T-helper 2 cell (primary cell): ENCODE data around the gene ATP10A.

Experiments used
- DNase-seq, 5 experiments: peaks; one replicate each; pipeline versions ENCODE4 v3.0.0 to v3.0.0-alpha.2; 2012 to 2022

Gene ATP10A

GRCh38 chr15:25697586-25697985 is 165.5 kb downstream of the ATP10A start:
- DNase-seq: no peak

DNA sequence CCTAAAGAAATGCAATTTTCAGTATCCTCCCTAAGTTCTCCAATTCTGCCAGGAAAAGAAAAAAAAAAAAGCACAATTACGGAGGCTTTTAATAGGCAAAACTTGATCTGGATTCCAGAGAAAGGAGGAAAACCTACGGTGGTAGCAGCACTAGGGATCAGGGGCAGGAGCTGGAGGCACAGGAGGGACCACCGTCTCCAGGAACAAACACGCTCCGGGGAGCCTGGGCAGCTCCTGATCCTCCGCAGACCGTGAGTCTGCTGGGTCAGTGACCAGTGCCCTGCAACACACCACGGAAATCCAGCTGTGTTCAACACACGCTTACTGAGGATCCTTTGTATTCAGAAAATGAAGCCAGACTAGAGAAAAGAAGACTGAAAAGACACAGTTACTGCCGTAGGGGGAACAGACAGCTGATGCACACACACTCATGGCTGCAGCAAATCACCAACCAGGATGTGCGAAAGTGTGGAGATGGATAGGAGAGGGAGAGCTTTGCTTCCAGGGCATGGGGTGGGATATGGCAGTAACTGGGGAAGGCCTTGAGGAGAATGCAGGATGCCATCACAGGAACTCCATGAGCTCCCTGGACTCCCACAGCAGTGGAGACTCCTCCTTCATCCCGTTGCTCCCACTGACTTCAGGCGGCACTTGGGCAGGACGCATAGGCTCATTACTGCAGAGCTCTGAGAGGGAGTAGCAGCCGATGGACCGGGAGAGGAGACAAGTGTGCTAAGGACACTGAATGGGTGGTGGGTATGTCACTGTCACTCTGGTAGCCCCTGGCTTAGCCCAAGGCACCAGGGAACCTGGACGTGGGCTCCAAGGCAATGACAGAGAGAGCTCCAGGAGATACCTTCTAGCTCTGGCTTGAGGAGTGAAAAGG is 167.0 kb downstream of the ATP10A start:
- DNase-seq: no peak

DNA sequence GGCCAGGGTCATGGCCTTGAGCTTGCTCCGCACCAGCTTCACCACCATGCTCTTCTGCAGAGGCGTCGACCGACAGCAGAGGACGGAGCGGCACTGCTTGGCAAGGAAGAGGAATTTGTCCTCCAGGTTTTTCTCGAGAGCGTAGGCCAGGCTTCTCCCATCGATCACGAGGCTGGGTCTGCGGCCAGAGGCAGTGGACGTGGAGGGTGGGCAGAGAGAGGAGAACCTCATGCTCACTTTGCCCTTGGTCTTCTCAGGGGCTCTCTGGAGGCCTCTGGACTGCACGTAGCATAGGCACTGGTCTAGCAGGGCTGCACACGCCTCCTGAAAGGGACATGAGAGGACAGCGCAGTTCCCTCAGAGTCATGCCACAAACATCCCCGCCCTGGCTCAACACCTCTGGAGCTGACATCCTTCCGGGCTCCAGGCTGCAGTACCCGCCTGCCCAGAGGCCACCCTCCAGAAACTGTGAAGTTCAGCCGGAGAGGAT is 168.3 kb downstream of the ATP10A start:
- no peak for DNase-seq

- DNase-seq: no peak
Observed at GRCh38 chr15:25694239-25694584, 168.9 kb downstream of the ATP10A start.

GRCh38 chr15:25693321-25694238 is 169.5 kb downstream of the ATP10A start:
- peak in 1 of 5 experiments; percentile 30 for DNase-seq

GRCh38 chr15:25691544-25692430 is 171.3 kb downstream of the ATP10A start:
- DNase-seq: no peak

DNA sequence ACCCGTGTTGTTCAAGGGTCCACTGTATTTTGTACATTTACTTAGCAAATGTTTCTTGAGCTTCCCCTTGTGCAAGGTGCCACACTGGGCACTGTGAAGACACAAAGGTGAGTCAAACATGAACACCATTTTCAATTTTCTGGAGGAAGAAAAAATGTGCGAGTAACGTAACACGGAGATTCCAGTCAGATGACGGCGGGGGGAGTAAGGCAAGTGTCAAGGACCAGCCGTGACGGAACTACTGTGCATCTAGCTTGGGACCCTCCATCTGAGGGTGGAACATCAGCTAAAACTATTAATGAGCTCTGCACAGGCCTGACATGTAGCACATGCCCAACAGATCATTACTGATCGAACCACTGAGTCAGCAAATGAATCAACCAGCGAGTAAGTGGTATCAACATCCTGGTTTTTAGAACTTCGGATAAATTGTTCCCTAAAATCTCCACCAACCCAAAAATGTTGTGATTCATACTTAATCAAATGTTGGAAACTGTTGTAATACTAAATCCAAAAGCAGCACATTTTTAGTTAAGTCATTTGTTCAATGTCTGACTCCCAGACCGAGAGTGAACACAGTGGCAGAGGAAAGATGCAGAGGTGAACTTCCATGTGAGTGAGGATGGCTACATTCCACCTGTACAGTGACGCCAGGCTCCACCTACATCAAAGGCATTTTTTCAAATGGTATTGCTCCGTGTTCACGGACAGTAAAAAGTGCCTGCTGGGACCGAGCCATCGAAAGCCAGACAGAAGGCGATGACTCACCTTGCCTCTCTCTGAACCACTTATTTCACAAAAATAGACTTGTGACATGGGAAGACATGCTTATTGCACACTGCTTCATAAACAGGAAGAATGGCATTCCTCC is 172.2 kb downstream of the ATP10A start:
- DNase-seq: no peak

DNA sequence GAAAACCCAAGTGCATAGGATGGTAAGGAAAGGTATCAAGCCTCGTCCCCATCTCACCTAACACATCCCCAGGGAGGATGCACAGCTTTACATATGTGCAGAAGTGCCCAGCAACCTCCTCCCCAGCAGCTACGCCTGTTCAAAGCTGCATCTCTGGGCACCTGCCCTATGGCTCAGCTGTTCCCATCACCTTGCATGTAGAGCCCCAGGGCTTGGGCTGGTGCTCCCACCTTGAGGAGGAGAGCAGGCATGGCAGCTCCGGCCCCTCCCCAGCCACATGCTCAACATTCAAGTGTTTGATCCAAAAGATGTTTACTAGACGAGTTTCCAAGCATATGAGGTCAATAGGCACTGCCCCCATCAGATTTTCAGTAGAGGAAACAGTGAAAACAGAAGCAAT is 173.5 kb downstream of the ATP10A start:
- DNase-seq: no peak

- no peak for DNase-seq
Observed at GRCh38 chr15:25688166-25688565, 175.0 kb downstream of the ATP10A start.

DNA sequence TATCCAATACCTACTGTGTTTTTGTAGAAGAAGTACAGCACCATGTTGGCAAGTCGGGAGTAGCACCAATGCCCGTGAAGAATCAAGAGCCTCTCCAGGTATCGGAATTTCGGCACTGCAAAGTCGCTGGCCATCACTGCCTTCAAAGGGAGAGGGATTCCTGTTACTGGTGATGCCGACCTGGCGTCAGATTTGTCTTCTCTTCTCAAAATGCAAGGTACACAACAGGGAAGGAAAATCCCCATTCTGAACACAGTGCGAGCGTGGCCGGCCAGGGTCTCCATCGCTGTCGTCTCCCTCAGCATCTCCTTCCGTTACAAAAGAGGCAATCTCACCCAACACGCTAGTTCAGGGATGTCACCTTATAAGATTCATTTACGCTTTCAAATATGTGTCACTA is 175.4 kb downstream of the ATP10A start:
- no peak for DNase-seq

DNA sequence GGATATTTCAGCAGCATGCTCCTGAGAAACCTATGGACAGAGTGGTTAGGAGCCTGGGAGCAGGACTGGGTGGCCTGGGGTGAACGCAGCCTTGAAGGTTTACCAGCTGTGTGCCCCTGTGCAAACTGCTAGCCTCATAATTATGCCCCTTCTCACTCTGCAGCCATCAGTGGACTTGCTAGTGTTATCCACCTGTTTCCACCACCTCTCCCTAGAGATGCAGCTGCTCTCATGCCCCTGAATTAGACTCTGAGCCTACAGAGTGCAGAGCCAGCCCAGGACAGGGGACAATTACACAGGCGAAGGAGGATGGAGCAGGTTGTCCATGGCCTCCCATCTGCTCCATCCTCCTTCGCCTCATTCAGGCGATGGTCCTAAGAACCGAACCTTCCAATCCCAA is 175.9 kb downstream of the ATP10A start:
- no peak for DNase-seq

- no peak for DNase-seq
Observed at GRCh38 chr15:25686780-25687179, 176.3 kb downstream of the ATP10A start.

DNA sequence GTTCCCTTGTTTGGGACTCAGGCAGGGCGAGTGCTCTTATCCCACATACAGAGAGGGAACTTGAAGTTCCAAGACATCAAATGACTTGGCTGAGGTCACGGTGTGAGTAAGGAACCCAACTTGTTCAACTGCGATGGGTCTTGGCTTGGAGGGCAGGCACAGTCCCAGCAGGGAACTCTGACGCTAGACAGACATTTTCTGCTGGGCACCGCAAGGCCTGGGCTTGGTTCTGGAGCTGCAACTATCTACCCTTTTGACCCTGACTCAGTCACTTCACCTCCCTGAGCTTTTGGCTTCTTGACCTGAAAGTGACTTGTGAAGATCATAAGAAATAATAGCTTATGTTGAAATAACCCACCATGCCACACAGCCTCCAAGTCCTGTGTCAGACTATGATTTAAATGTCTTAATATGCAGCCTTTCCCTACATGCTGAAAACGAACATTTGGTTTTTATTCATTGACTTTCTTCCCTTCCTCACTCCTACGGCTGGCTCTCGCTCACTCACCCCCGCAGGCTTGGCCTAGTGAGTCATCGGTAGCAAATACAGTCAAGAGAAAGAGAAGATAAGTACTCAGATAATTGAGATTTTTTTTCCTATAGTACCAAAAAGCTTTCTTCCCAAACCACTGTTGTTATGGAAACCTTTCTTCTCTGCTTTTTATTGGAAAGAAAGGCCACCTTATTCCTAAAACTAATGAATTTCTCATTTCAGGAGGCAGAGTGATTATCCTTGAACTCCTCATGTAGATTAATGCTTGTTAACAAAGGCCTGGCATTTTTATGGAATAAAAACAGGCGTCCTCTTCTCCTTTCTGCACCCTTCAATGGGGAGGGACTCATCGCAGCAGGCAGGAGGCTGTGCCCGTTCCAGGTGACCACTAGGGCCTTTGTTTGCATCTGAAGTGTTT is 178.4 kb downstream of the ATP10A start:
- DNase-seq: no peak

- DNase-seq: no peak
Observed at GRCh38 chr15:25683911-25684310, 179.2 kb downstream of the ATP10A start.

GRCh38 chr15:25683415-25683814 is 179.7 kb downstream of the ATP10A start:
- no peak for DNase-seq

DNA sequence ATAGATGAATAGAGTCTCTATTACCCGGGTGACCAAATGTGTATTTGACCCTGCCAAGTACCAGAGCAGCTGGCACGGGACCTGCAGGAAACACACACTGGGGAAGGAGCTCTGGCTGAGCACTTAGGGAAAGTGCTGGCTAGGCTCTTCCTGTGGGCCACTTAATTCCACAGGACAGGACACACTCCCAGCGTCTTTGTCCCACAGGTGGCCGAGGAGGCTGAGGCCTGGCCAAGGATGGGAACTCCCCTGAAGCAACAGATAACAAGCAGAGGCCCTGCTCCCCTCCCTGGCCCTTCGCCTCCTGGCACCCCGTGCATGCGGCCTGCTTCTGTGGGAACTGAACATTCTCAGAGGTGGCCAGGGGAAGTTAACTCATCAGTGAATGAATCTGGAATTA is 180.8 kb downstream of the ATP10A start:
- DNase-seq: no peak

DNA sequence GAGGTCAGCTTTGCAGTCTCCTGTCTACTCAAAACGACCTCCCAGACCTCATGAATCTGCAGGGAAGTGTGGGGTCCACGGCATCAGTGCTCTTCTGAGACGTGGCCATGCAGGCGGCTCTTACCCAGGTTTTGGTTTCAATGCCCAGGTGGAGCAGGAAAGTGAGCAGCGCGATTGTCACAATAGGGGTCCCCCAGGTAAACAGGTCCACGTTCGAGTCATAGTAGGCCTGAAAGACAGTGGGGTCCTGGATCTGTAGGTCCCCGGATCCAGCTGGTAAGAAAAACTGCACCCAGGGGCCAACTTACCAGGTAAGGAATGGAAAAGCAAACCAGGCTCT is 182.5 kb downstream of the ATP10A start:
- no peak for DNase-seq

DNA sequence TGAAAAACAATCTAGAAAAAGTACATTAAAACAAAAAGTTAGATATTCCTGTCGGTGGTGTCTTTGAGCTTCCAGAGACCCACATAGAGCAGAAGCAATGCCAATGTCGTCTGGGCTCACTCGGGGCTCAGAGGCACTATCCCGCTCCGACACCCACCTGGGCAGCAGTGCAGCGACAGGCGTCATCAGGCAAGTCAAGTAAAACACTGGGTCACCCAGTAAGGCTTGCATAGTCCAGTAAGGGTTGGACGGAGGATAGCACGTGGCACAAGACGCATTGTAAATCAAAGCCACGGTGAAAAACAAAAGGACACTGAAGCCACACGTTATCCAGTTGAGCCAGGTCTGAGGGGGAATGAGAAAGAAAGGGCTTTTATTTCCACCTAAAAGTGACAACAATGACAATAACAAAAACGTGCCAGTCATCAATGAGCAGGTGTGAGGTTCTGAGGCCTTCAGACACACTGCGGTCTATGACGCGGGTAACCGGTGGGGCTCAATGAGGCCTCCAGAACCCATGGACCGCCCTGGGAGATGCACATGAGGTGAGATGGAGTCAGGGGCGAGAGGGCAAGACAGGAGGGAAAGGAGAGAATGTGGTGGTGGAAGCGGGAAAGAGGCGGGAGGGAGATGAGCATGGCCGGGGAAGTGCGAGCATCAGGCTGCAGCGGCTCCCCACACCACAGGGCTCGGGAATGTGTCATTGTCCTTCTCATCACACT is 183.0 kb downstream of the ATP10A start:
- no peak for DNase-seq

DNA sequence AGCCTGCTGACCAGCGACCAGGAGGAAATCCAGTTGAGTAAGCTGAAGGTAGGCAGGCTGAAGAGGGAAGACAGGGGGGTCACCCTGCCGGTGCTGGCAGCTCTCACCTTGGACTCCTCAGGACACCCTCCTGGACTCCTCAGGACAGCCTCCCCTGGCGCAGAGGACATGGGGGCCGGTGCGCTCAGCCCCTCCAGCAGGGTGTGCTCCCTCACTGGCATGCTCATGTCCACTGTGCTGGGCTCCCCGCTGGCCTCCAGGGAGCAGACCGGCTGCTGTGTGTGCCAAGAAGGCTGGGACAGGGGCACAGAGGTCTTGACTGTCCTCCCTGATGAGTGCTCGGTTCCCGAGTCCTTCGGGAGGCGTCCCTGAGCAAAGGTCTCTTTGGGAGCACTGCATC is 183.6 kb downstream of the ATP10A start:
- no peak for DNase-seq

DNA sequence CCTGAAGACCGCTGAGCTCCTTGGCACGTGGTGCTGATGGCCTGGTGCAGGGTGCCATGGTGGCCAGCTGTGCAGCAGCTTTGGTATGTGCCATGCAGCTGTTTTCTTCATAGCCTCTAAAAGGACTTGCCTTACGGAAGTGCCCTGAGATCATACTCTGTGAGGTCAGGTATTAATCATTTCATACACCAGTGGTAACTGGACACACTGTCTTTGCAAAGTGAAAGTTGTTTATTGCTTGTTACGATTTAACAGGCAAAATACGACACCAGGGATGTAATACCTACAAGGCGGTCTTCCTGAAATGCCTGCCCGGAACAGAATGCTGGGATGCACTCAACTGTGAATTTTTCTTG is 184.6 kb downstream of the ATP10A start:
- no peak for DNase-seq
